Activated T-cell treated with anti-CD3 and anti-CD28 coated beads, Interleukin-2, amount 50 U/mL, for 24 hours (primary cell): ENCODE measurements around the gene NEU2.

ENCODE experiments used
- DNase-seq: peaks from one replicate; pipeline ENCODE4 v3.0.0-alpha.2; 2020
- H3K27ac Mint-ChIP-seq: 2 replicates; pipeline ENCODE4 v1.8.0; 2020; ENCODE audit warnings: mild to moderate bottlenecking, mixed read lengths
- H3K27me3 Mint-ChIP-seq: 2 replicates; pipeline ENCODE4 v1.8.0; 2020; ENCODE audit warnings: mixed read lengths
- H3K36me3 Mint-ChIP-seq: 2 replicates; pipeline ENCODE4 v1.8.0; 2020; ENCODE audit warnings: low read depth, mixed read lengths
- H3K4me1 Mint-ChIP-seq: 2 replicates; pipeline ENCODE4 v1.8.0; 2020; ENCODE audit warnings: low read depth, mixed read lengths
- H3K4me3 Mint-ChIP-seq: 2 replicates; pipeline ENCODE4 v1.8.0; 2020; ENCODE audit warnings: mild to moderate bottlenecking, moderate library complexity, mixed read lengths
- H3K9me3 Mint-ChIP-seq: 2 replicates; pipeline ENCODE4 v1.8.0; 2020; ENCODE audit warnings: mixed read lengths

NEU2 gene

DNA sequence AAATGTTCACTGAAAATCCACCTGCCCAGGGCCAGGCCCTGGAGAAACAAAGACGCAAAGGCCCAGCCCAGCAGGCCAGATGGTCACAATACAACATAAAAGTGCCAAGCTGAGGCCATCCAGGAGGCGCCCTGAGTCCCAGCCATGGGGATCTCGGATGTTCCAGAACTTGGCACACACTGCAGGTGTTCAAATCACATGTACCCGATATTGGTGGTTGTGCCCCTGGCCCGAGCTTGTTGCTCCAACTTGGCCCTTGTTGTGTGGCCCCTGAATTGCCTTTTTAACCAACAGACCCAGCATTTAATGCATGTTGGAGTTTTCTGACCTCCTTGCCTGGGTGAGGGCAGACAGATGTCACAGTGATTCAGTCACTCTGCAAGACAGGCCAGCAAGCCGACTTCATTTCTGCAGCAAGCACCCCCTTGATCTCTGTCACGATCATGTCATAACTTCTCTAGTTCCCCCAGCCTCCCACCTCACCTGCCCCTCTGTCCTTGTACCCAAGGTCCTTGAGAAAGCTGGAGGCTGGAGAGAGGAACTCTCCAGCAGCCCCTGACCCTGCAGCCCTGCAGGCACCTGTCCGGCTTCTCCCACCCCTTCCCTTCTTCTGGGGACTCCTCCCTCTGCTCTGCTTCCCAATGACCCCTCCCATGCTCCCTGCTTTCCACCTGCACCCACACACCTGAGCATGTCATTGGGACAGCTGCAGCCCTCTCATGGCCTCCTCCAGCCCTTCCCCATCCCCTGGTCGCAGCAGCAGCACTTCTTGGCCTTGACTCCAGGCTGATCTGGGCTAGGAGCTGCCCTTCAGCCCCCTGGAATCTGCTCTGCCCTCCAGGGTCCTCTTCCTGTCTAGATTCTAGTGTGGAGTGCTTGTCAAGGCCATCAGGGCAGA is 28.6 kb upstream of the NEU2 start:
- no peaks in the 10 kb centered on the region for H3K9me3 Mint-ChIP-seq
- no peaks in the 10 kb centered on the region for H3K27me3 Mint-ChIP-seq
- DNase-seq: no peak
- H3K4me1 Mint-ChIP-seq: no peaks in the 10 kb centered on the region
- no peak overlapping the region for H3K27ac Mint-ChIP-seq
- H3K4me3 Mint-ChIP-seq: no peak overlapping the region
- H3K36me3 Mint-ChIP-seq: no peaks in the 10 kb centered on the region

- H3K36me3 Mint-ChIP-seq: no peaks in the 10 kb centered on the region
- H3K4me1 Mint-ChIP-seq: no peaks in the 10 kb centered on the region
- no peak overlapping the region for H3K27ac Mint-ChIP-seq
- no peak overlapping the region for H3K4me3 Mint-ChIP-seq
- no peaks in the 10 kb centered on the region for H3K9me3 Mint-ChIP-seq
- no peaks in the 10 kb centered on the region for H3K27me3 Mint-ChIP-seq
- no peak for DNase-seq
Measured at GRCh38 chr2:233005096-233005495, 27.4 kb upstream of the NEU2 start.

- H3K36me3 Mint-ChIP-seq: no peaks in the 10 kb centered on the region
- H3K27ac Mint-ChIP-seq: no peak overlapping the region
- H3K9me3 Mint-ChIP-seq: no peaks in the 10 kb centered on the region
- H3K27me3 Mint-ChIP-seq: no peaks in the 10 kb centered on the region
- DNase-seq: no peak
- no peaks in the 10 kb centered on the region for H3K4me1 Mint-ChIP-seq
- no peak overlapping the region for H3K4me3 Mint-ChIP-seq
Measured at GRCh38 chr2:233006648-233007047, 25.8 kb upstream of the NEU2 start.

GRCh38 chr2:233007270-233007669 is 25.2 kb upstream of the NEU2 start:
- Mint-ChIP-seq H3K9me3 (no peaks in the 10 kb centered on the region), H3K27me3 (no peaks in the 10 kb centered on the region), H3K36me3 (no peaks in the 10 kb centered on the region), H3K27ac (no peak overlapping the region), H3K4me1 (no peaks in the 10 kb centered on the region), H3K4me3 (no peak overlapping the region)
- no peak for DNase-seq

DNA sequence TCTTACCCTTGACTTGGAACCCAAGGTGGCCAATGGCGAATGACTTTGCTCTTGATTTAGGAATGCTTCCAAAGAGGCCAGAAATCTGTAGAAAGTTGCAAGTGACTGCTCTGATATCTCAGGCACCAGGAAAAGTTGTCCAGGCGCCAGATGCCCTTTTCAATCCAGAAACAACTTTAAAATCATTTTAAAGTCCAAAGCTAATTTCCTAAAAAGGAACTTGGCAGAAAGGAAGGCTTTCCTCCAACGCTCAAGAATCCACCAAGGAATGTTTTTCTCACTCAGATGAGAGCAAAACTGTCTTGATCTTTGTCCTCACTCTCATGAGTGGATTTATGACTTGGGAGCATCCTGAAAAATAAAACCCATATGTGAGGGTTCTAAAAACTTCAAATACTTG is 24.7 kb upstream of the NEU2 start:
- Mint-ChIP-seq H3K4me3 (no peak overlapping the region), H3K36me3 (no peaks in the 10 kb centered on the region), H3K27ac (no peak overlapping the region), H3K27me3 (no peaks in the 10 kb centered on the region), H3K9me3 (no peaks in the 10 kb centered on the region), H3K4me1 (no peaks in the 10 kb centered on the region)
- DNase-seq: no peak

DNA sequence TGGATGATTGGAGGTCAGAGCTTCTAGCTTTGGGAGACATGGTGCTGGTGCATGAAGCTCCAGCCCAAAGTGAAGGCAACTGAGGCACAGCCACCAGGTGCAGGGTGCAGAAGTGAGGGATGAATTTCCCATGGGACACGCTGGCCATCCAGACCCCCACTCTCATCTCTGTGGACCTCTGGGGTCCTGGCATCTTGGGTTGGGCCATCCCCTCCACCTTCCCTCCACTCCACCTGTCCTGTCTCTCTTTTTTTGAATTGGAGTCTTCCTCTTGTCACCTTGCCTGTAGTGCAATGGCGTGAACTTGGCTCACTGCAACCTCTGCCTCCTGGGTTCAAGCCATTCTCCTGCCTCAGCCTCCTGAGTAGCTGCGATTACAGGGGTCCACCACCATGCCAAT is 22.8 kb upstream of the NEU2 start:
- H3K27me3 Mint-ChIP-seq: no peaks in the 10 kb centered on the region
- no peak overlapping the region for H3K27ac Mint-ChIP-seq
- H3K4me1 Mint-ChIP-seq: no peaks in the 10 kb centered on the region
- no peak overlapping the region for H3K4me3 Mint-ChIP-seq
- no peaks in the 10 kb centered on the region for H3K36me3 Mint-ChIP-seq
- H3K9me3 Mint-ChIP-seq: no peaks in the 10 kb centered on the region
- DNase-seq: no peak

DNA sequence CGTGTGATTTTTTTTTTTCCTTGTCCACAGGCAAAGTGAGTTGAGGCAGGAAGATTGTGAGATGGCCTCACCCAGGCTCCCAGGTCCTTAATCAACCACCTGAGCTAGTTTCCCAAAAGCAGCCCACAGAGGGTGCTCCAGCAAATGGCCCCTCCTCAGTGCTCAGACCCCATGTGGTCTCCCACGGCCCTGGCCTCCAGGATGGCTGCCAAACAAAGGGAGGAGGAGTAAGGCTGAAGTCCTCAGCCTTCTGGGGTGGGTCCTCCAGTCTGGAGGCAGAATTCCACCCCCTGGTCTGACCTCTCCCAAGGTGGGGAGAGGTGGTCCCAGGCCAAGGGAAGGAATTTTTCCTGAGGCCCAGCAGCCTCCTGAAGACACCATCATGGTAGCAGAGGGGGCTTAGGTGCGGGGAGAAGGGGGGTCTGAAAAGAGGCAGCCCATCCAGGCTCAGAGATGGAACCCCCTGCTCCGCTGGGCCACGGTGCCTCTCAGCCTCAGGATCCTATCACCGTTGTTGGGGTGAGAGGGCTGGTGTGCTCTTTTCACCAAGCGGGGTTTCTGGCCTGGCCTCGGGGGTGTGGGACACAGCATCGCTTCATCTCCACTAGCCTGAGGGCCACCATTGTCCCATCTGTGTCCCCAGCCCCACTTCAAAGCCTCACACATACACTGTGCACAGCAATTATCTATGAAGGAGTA is 21.8 kb upstream of the NEU2 start:
- no peaks in the 10 kb centered on the region for H3K36me3 Mint-ChIP-seq
- no peaks in the 10 kb centered on the region for H3K9me3 Mint-ChIP-seq
- H3K27ac Mint-ChIP-seq: no peak overlapping the region
- no peaks in the 10 kb centered on the region for H3K27me3 Mint-ChIP-seq
- no peaks in the 10 kb centered on the region for H3K4me1 Mint-ChIP-seq
- H3K4me3 Mint-ChIP-seq: no peak overlapping the region
- DNase-seq: no peak

- H3K9me3 Mint-ChIP-seq: no peaks in the 10 kb centered on the region
- no peaks in the 10 kb centered on the region for H3K27me3 Mint-ChIP-seq
- no peaks in the 10 kb centered on the region for H3K4me1 Mint-ChIP-seq
- H3K4me3 Mint-ChIP-seq: no peak overlapping the region
- no peak overlapping the region for H3K27ac Mint-ChIP-seq
- no peaks in the 10 kb centered on the region for H3K36me3 Mint-ChIP-seq
- no peak for DNase-seq
Measured at GRCh38 chr2:233011268-233011650, 21.2 kb upstream of the NEU2 start.

- no peak overlapping the region for H3K4me3 Mint-ChIP-seq
- H3K36me3 Mint-ChIP-seq: no peaks in the 10 kb centered on the region
- no peaks in the 10 kb centered on the region for H3K27me3 Mint-ChIP-seq
- DNase-seq: no peak
- no peak overlapping the region for H3K27ac Mint-ChIP-seq
- no peaks in the 10 kb centered on the region for H3K4me1 Mint-ChIP-seq
- no peaks in the 10 kb centered on the region for H3K9me3 Mint-ChIP-seq
Measured at GRCh38 chr2:233011702-233012131, 20.8 kb upstream of the NEU2 start.

DNA sequence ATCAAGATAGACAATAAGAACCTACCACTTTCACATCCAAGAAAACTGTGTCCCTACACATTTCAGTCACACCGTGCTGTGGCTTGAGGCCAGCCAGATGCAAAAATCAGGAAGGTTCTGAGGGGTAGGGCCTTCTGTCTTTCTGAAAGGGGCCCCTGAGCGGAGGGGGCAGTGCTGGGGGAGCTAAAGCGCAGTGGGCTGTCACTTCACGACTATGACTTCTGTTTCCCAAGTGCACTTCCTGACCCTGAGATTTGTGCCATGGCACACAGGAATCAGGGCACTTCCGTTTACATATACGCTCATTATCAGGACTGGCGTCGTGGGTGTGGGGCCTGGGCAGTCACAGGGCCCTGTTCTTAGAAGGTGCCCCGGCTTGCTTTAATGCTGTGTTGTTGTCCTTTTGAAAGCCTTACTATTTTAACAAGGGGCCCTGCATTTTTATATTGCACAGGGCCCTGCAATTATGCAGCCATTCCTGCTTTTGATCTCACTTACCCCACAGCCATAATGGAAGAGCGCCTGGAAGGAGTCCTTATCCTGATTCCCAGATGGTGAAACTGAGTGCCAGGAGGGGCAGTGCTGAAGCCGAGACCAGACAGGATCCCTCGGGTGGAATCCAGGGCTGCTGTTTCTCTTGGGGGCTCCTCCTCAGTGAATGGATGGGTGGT is 20.0 kb upstream of the NEU2 start:
- no peaks in the 10 kb centered on the region for H3K36me3 Mint-ChIP-seq

GRCh38 chr2:233013027-233013461 is 19.4 kb upstream of the NEU2 start, which contains the start of gene NGEF:
NGEF (minus strand) TSS chr2:233013256; CDS start chr2:232974890, 38,366 bp downstream.
- no peak within 1 kb of the TSS for H3K27ac Mint-ChIP-seq

More for the DNA sequence above, 20.0 kb upstream of the NEU2 start:
- Mint-ChIP-seq H3K27ac (no peak overlapping the region), H3K4me3 (no peak overlapping the region), H3K9me3 (peaks cover 2% of the 10 kb centered on the region), H3K4me1 (no peaks in the 10 kb centered on the region), H3K27me3 (no peaks in the 10 kb centered on the region)
- DNase-seq: no peak

DNA sequence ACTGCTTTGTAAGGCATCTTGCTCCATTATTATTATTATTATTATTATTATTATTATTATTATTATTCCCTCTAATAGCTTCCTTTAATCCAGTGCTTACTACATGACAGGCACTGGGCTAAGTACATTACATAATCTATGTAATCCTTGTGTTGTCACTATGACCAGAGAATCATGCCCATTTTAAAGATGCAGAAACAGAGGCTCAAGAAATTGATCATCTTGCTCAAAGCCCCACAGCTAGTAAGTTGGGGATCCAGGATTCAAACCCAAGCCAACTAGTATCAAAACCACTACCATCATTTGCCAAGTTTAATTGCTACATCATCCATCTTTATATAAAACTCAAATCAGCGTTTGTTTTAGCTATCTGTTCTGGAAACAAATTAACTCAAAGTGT is 18.8 kb upstream of the NEU2 start:
- peaks cover 4% of the 10 kb centered on the region for H3K9me3 Mint-ChIP-seq

More at GRCh38 chr2:233013027-233013461, 19.4 kb upstream of the NEU2 start, which contains the start of gene NGEF:
- Mint-ChIP-seq H3K4me3 (no peak within 1 kb of the TSS), H3K36me3 (no peaks in the 10 kb centered on the region), H3K9me3 (peaks cover 4% of the 10 kb centered on the region), H3K27me3 (no peaks in the 10 kb centered on the region), H3K4me1 (no peaks in the 10 kb centered on the region)
- DNase-seq: no peak

DNA sequence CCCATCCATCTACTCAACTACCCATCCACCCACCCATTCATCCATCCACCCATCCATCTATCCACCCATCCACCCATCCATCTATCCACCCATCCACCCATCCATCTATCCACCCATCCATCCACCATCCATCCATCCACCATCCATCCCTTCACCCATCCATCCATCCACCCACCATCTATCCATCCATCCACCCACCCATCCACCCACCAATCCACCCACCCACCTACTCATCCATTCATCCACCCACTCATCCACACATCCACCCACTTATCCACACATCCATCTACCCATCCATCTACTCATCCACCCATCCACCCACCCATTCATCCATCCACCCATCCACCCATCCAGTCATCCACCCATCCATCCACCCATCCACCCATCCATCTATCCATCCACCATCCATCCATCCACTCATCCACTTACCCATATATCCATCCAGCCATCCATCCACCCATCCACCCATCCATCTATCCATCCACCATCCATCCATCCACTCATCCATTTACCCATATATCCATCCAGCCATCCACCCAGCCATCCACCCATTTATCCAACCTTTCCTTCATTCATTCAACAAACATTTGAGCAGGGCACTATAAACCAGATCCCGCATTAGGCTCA is 17.3 kb upstream of the NEU2 start:
- Mint-ChIP-seq H3K27ac (no peak overlapping the region), H3K27me3 (no peaks in the 10 kb centered on the region), H3K36me3 (no peaks in the 10 kb centered on the region), H3K4me1 (no peaks in the 10 kb centered on the region), H3K4me3 (no peak overlapping the region), H3K9me3 (peaks cover 4% of the 10 kb centered on the region)
- no peak for DNase-seq

More for the DNA sequence above, 18.8 kb upstream of the NEU2 start:
- Mint-ChIP-seq H3K4me3 (no peak overlapping the region), H3K27me3 (no peaks in the 10 kb centered on the region), H3K27ac (no peak overlapping the region), H3K4me1 (no peaks in the 10 kb centered on the region), H3K36me3 (no peaks in the 10 kb centered on the region)
- no peak for DNase-seq

DNA sequence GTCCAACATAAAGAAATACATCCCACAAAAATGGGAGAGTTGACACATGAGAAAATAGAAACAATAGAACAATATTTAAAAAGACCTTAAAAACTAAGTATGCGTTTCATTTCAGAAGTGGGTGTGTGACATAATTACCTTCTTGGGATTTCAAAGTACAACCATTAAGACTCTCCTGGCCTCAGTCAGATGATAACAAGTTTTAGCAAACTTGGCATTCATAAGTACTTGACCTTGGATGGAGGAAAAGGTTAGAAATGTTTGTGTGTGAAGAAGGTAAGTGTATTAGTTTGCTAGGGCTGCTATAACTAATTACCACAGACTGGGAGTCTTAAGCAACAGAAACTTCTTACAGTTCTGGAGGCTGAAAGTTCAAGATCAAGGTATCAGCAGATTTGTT is 14.5 kb upstream of the NEU2 start:
- no peak overlapping the region for H3K4me3 Mint-ChIP-seq
- no peak for DNase-seq
- peaks cover 4% of the 10 kb centered on the region for H3K9me3 Mint-ChIP-seq
- H3K27ac Mint-ChIP-seq: no peak overlapping the region
- H3K27me3 Mint-ChIP-seq: no peaks in the 10 kb centered on the region
- no peaks in the 10 kb centered on the region for H3K4me1 Mint-ChIP-seq
- no peaks in the 10 kb centered on the region for H3K36me3 Mint-ChIP-seq
